Measurements from ENCODE around the gene MEGF11.

The MEGF11 gene

DNA sequence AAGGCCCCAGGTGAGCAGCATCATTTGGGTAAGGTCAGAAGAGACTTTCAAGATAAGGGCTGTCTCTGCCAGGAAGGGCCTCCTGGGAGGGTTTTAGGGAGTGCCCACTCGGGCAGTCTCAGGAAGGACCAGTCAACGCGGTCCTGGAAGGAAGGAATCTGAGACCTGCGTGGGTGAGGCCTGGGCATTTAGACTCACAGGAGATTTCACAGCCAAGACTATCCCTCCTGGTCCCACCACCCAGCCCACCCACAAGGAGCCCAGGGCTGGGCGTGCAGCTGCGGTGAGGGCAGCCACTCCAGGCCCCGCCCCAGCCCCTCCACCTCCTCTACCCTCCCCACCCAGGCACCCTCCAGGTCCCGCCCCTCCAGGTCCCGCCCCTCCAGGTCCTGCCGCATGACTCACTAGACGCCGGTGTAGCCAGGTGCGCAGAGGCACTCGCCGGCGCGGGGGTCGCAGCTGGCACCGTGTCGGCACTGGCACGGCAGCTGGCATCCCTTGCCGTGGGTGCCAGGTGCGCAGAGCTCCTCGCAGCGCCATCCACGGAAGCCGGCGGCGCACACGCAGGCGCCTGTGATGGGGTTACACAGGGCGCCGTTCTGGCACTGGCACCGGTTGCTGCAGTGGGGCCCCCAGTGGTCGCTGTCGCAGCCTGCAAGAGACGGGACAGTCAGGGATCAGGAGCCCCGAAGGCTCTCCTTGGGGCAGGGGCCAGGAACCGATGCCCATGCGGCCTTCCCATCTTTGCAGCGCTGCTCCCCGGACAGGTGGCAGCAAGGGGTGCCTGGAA, 271.5 kb downstream of the MEGF11 start (continued):
- no peak for TF ChIP-seq ZNF26 (tag by site-specific recombination; IDR thresholded peaks at IDR 0.05)
- TF ChIP-seq ZNF362 (tag by site-specific recombination; IDR thresholded peaks at IDR 0.05): no peak
- no peak for TF ChIP-seq ZNF747 (tag by site-specific recombination; IDR thresholded peaks at IDR 0.05)
- peak; percentile 73 for TF ChIP-seq ZEB2 (tag by site-specific recombination; IDR thresholded peaks at IDR 0.05)
- TF ChIP-seq, protein P1, sequence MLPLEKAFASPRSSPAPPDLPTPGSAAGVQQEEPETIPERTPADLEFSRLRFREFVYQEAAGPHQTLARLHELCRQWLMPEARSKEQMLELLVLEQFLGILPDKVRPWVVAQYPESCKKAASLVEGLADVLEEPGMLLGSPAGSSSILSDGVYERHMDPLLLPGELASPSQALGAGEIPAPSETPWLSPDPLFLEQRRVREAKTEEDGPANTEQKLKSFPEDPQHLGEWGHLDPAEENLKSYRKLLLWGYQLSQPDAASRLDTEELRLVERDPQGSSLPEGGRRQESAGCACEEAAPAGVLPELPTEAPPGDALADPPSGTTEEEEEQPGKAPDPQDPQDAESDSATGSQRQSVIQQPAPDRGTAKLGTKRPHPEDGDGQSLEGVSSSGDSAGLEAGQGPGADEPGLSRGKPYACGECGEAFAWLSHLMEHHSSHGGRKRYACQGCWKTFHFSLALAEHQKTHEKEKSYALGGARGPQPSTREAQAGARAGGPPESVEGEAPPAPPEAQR (tag by site-specific recombination; IDR thresholded peaks at IDR 0.05): peak; percentile 49; the same call in 1 of the 2 replicates
- peak; percentile 63; the same call in 1 of the 2 replicates for TF ChIP-seq ZNF2 (tag by site-specific recombination; IDR thresholded peaks at IDR 0.05)
- TF ChIP-seq ZNF585B (tag by site-specific recombination; IDR thresholded peaks at IDR 0.05): peak; percentile 48
- TF ChIP-seq KLF1 (tag by site-specific recombination; IDR thresholded peaks at IDR 0.05): peak; percentile 77
- peak; percentile 62; the same call in 1 of the 2 replicates for TF ChIP-seq ZNF777 (tag by site-specific recombination; IDR thresholded peaks at IDR 0.05; ENCODE audit: borderline replicate concordance)
- TF ChIP-seq ZNF530 (tag by site-specific recombination; IDR thresholded peaks at IDR 0.05; ENCODE audit: low read depth): no peak
- peak; percentile 97 for TF ChIP-seq SCRT2 (tag by site-specific recombination; IDR thresholded peaks at IDR 0.05)
- TF ChIP-seq GLIS2 (tag by site-specific recombination; IDR thresholded peaks at IDR 0.05): peak; percentile 87
- TF ChIP-seq MYNN (tag by site-specific recombination; IDR thresholded peaks at IDR 0.05; ENCODE audit: borderline replicate concordance): no peak
- peak; percentile 89 for TF ChIP-seq ZBTB8A (tag by site-specific recombination; IDR thresholded peaks at IDR 0.05)
- TF ChIP-seq ZNF248 (tag by site-specific recombination; IDR thresholded peaks at IDR 0.05): no peak
- TF ChIP-seq, protein P2, sequence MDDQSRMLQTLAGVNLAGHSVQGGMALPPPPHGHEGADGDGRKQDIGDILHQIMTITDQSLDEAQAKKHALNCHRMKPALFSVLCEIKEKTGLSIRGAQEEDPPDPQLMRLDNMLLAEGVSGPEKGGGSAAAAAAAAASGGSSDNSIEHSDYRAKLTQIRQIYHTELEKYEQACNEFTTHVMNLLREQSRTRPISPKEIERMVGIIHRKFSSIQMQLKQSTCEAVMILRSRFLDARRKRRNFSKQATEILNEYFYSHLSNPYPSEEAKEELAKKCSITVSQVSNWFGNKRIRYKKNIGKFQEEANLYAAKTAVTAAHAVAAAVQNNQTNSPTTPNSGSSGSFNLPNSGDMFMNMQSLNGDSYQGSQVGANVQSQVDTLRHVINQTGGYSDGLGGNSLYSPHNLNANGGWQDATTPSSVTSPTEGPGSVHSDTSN (CRISPR knock-in tag; IDR thresholded peaks at IDR 0.05): no peak
- no peak for TF ChIP-seq ZNF626 (tag by site-specific recombination; IDR thresholded peaks at IDR 0.05)
- TF ChIP-seq ZNF157 (tag by site-specific recombination; IDR thresholded peaks at IDR 0.05): no peak
- TF ChIP-seq, protein P3, sequence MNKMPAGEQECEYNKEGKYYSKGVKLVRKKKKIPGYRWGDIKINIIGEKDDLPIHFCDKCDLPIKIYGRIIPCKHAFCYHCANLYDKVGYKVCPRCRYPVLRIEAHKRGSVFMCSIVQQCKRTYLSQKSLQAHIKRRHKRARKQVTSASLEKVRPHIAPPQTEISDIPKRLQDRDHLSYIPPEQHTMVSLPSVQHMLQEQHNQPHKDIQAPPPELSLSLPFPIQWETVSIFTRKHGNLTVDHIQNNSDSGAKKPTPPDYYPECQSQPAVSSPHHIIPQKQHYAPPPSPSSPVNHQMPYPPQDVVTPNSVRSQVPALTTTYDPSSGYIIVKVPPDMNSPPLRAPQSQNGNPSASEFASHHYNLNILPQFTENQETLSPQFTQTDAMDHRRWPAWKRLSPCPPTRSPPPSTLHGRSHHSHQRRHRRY (tag by site-specific recombination; IDR thresholded peaks at IDR 0.05): no peak
- TF ChIP-seq KLF9 (tag by site-specific recombination; IDR thresholded peaks at IDR 0.05; ENCODE audit: low read depth): peak; percentile 89
- TF ChIP-seq, protein P4, sequence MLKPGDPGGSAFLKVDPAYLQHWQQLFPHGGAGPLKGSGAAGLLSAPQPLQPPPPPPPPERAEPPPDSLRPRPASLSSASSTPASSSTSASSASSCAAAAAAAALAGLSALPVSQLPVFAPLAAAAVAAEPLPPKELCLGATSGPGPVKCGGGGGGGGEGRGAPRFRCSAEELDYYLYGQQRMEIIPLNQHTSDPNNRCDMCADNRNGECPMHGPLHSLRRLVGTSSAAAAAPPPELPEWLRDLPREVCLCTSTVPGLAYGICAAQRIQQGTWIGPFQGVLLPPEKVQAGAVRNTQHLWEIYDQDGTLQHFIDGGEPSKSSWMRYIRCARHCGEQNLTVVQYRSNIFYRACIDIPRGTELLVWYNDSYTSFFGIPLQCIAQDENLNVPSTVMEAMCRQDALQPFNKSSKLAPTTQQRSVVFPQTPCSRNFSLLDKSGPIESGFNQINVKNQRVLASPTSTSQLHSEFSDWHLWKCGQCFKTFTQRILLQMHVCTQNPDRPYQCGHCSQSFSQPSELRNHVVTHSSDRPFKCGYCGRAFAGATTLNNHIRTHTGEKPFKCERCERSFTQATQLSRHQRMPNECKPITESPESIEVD (tag by site-specific recombination; IDR thresholded peaks at IDR 0.05): no peak
- peak; percentile 77 for TF ChIP-seq SP3 (tag by site-specific recombination; IDR thresholded peaks at IDR 0.05)
- peak; percentile 99 for TF ChIP-seq ZNF335 (tag by site-specific recombination; conservative IDR thresholded peaks at IDR 0.05)
- peak; percentile 54 for TF ChIP-seq GLIS1 (tag by site-specific recombination; IDR thresholded peaks at IDR 0.05)
- peak; percentile 79 for TF ChIP-seq SP2 (tag by site-specific recombination; IDR thresholded peaks at IDR 0.05)
- no peak for TF ChIP-seq ZNF433 (tag by site-specific recombination; IDR thresholded peaks at IDR 0.05; ENCODE audit: low read depth)
- TF ChIP-seq ZBTB48 (tag by site-specific recombination; IDR thresholded peaks at IDR 0.05): peak; percentile 94
- peak; percentile 95 for TF ChIP-seq HIC1 (tag by site-specific recombination; IDR thresholded peaks at IDR 0.05)
